Caco-2 (cell line): ENCODE results near the gene NELL2. TPM values are rescaled to one million over a fixed set of nuclear protein-coding genes. Genes with fewer than 3 reads are reported as not detected.

Experiments
- BruUV-seq: library from RNA; stranded (reverse); fragments of 400-500 nt; replicated peaks from 2 replicates; lab custom pipeline; 2021; lab: Mats Ljungman, UMichigan
- CTCF ChIA-PET: fragments of 300-600 bp; sonication (Branson Sonifier 250); formaldehyde crosslinking; loops from one replicate; lab custom pipeline; 2022; ENCODE audit warnings: antibody characterized with exemption; lab: Charles Lee
- POLR2A ChIA-PET: fragments of 300-600 bp; sonication (Branson Sonifier 250); formaldehyde crosslinking; loops from one replicate; lab custom pipeline; 2022; ENCODE audit warnings: antibody characterized with exemption; lab: Charles Lee
- DNase-seq, 2 experiments: peaks; one replicate each; pipeline versions ENCODE4 v3.0.0 to v3.0.0-alpha.2; 2020 to 2022
- H3K27me3 ChIP-seq: replicated peaks from 2 replicates; pipeline ENCODE4 v1.6.0; 2011; ENCODE audit warnings: low read length; ENCODE audit not compliant: control insufficient read depth, insufficient read depth
- H3K36me3 ChIP-seq: 2 replicates; pipeline ENCODE4 v1.5.1; 2011; ENCODE audit warnings: low read length; ENCODE audit not compliant: control insufficient read depth, insufficient read depth
- H3K4me1 ChIP-seq: fragments of 250-450 bp; sonication (Bioruptor Pico); 2 replicates; pipeline ENCODE4 v1.5.1; 2020; ENCODE audit warnings: mild to moderate bottlenecking
- H3K4me3 ChIP-seq: 2 replicates; pipeline ENCODE4 v1.5.1; 2011; ENCODE audit warnings: low read depth, mild to moderate bottlenecking, control low read depth, low read length
- H3K9me3 ChIP-seq: fragments of 250-450 bp; sonication (Bioruptor Pico); 2 replicates; pipeline ENCODE4 v1.5.1; 2020; ENCODE audit warnings: mild to moderate bottlenecking, moderate library complexity
- H3K27ac Mint-ChIP-seq: one replicate; pipeline ENCODE4 v1.8.0; 2022; ENCODE audit warnings: mixed read lengths; ENCODE audit not compliant: unreplicated experiment
- H3K27me3 Mint-ChIP-seq: one replicate; pipeline ENCODE4 v1.8.0; 2022; ENCODE audit warnings: mixed read lengths; ENCODE audit not compliant: insufficient read depth, unreplicated experiment
- H3K36me3 Mint-ChIP-seq: one replicate; pipeline ENCODE4 v1.8.0; 2022; ENCODE audit warnings: mild to moderate bottlenecking, mixed read lengths; ENCODE audit not compliant: insufficient read depth, unreplicated experiment
- H3K4me1 Mint-ChIP-seq: one replicate; pipeline ENCODE4 v1.8.0; 2022; ENCODE audit warnings: low read depth, mixed read lengths; ENCODE audit not compliant: unreplicated experiment
- H3K4me3 Mint-ChIP-seq: one replicate; pipeline ENCODE4 v1.8.0; 2022; ENCODE audit warnings: mild to moderate bottlenecking, moderate library complexity, mixed read lengths; ENCODE audit not compliant: unreplicated experiment
- H3K9me3 Mint-ChIP-seq: one replicate; pipeline ENCODE4 v1.8.0; 2022; ENCODE audit warnings: mixed read lengths; ENCODE audit not compliant: unreplicated experiment
- CTCF ChIP-seq, 2 experiments: fragments of 200-600 bp in 1 of 2; IDR thresholded peaks; 1 replicate in 1 of 2; 2 replicates in 1 of 2; pipeline versions ENCODE4 v1.5.1 to v1.8.0; 2011 to 2022; ENCODE audit warnings: antibody characterized with exemption in 1 of 2, control low read depth in 1 of 2, inconsistent platforms in 1 of 2, low read depth in 1 of 2, low read length in 1 of 2, mild to moderate bottlenecking in 1 of 2, moderate library complexity in 1 of 2; ENCODE audit not compliant: insufficient read depth in 1 of 2, severe bottlenecking in 1 of 2, unreplicated experiment in 1 of 2
- intact Hi-C: fragments of 100-400 bp; cut with micrococcal nuclease; formaldehyde crosslinking; loops from one replicate; pipeline ENCODE4 v1.10.0; 2022; ENCODE audit not compliant: unreplicated experiment
- total RNA-seq: library from RNA; stranded (reverse); gene quantifications from 2 replicates; pipeline ENCODE4 v1.2.3, GENCODE V29; 2022

NELL2 gene
- total RNA-seq, 1 experiment from 2014 or later: 0.70 TPM

- Histone ChIP-seq H3K4me1 (no peaks in the 10 kb centered on the region), H3K4me3 (no peak overlapping the region), H3K27me3 (no peaks in the 10 kb centered on the region), H3K36me3 (no peaks in the 10 kb centered on the region), H3K9me3 (no peaks in the 10 kb centered on the region)
- Mint-ChIP-seq H3K27me3 (peaks cover 4% of the 10 kb centered on the region), H3K9me3 (no peaks in the 10 kb centered on the region), H3K4me1 (no peaks in the 10 kb centered on the region), H3K27ac (no peak overlapping the region), H3K4me3 (no peak overlapping the region), H3K36me3 (no peaks in the 10 kb centered on the region)
- intact Hi-C loops: no loop called here
- TF ChIP-seq CTCF (IDR thresholded peaks at IDR 0.05; ENCODE audit: insufficient read depth in 1 of 2, low read depth in 1 of 2, low read length in 1 of 2, severe bottlenecking in 1 of 2, unreplicated experiment in 1 of 2): no peak
- CTCF ChIA-PET: no interaction called here
- no TSS peak for BruUV-seq
- DNase-seq: no peak
- POLR2A ChIA-PET: no interaction called here
These were observed 166.9 kb downstream of the NELL2 start for GRCh38 chr12:44709166-44709565.

- Histone ChIP-seq H3K4me1 (no peaks in the 10 kb centered on the region), H3K9me3 (no peaks in the 10 kb centered on the region), H3K27me3 (no peaks in the 10 kb centered on the region), H3K36me3 (no peaks in the 10 kb centered on the region), H3K4me3 (no peak overlapping the region)
- ChIA-PET POLR2A (no interaction called here), CTCF (no interaction called here)
- Mint-ChIP-seq H3K27me3 (peaks cover 4% of the 10 kb centered on the region), H3K4me1 (no peaks in the 10 kb centered on the region), H3K9me3 (no peaks in the 10 kb centered on the region), H3K27ac (no peak overlapping the region), H3K36me3 (no peaks in the 10 kb centered on the region), H3K4me3 (no peak overlapping the region)
- TF ChIP-seq CTCF (IDR thresholded peaks at IDR 0.05; ENCODE audit: insufficient read depth in 1 of 2, low read depth in 1 of 2, low read length in 1 of 2, severe bottlenecking in 1 of 2, unreplicated experiment in 1 of 2): no peak
- intact Hi-C loops: no loop called here
- DNase-seq: no peak
- BruUV-seq: no TSS peak
These were observed 167.9 kb downstream of the NELL2 start for GRCh38 chr12:44708218-44708617.

- intact Hi-C loops: no loop called here
- TF ChIP-seq CTCF (IDR thresholded peaks at IDR 0.05; ENCODE audit: insufficient read depth in 1 of 2, low read depth in 1 of 2, low read length in 1 of 2, severe bottlenecking in 1 of 2, unreplicated experiment in 1 of 2): no peak
These were observed 172.8 kb downstream of the NELL2 start for GRCh38 chr12:44703182-44703910.

More at GRCh38 chr12:44703182-44703910, 172.8 kb downstream of the NELL2 start:
- Mint-ChIP-seq H3K4me1 (no peaks in the 10 kb centered on the region), H3K27ac (no peak overlapping the region), H3K36me3 (no peaks in the 10 kb centered on the region), H3K9me3 (no peaks in the 10 kb centered on the region), H3K4me3 (no peak overlapping the region), H3K27me3 (peaks cover 18% of the 10 kb centered on the region)
- Histone ChIP-seq H3K4me3 (no peak overlapping the region), H3K9me3 (no peaks in the 10 kb centered on the region), H3K4me1 (no peaks in the 10 kb centered on the region), H3K27me3 (no peaks in the 10 kb centered on the region), H3K36me3 (no peaks in the 10 kb centered on the region)
- CTCF ChIA-PET: no interaction called here
- BruUV-seq: no TSS peak
- DNase-seq: no peak
- POLR2A ChIA-PET: no interaction called here
